ENCODE results near the gene PPP6R3. TPM values are rescaled to one million over a fixed set of nuclear protein-coding genes. Genes with fewer than 3 reads are reported as not detected.
"Not testable (repeated sequence)": the region's sequence is repeated elsewhere in the genome, so short reads cannot be mapped to it uniquely, and the experiment has no call there.

The PPP6R3 gene
- total RNA-seq, 4 donors from 2014 or later: 238 to 334 (median 268) TPM

- peak overlapping the region in 1 of 3 donors; percentile 49 for H3K27ac ChIP-seq
- TF ChIP-seq POLR2A (IDR thresholded peaks at IDR 0.05): no peak
- TF ChIP-seq, protein P1, sequence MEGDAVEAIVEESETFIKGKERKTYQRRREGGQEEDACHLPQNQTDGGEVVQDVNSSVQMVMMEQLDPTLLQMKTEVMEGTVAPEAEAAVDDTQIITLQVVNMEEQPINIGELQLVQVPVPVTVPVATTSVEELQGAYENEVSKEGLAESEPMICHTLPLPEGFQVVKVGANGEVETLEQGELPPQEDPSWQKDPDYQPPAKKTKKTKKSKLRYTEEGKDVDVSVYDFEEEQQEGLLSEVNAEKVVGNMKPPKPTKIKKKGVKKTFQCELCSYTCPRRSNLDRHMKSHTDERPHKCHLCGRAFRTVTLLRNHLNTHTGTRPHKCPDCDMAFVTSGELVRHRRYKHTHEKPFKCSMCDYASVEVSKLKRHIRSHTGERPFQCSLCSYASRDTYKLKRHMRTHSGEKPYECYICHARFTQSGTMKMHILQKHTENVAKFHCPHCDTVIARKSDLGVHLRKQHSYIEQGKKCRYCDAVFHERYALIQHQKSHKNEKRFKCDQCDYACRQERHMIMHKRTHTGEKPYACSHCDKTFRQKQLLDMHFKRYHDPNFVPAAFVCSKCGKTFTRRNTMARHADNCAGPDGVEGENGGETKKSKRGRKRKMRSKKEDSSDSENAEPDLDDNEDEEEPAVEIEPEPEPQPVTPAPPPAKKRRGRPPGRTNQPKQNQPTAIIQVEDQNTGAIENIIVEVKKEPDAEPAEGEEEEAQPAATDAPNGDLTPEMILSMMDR (IDR thresholded peaks at IDR 0.05): peak in 2 of 6 experiments; percentile 15 to 26
- intact Hi-C loops (cut with DNase I): no loop called here
- H3K4me3 ChIP-seq (replicated peaks in 1 of 3): no peak overlapping the region
- peaks cover 0 to 9% of the 10 kb centered on the region in 2 donors for H3K4me1 ChIP-seq
- no peaks in the 10 kb centered on the region for H3K9me3 ChIP-seq
- WGBS, 2 donors: 64 to 70% methylated on average over 1 of the region's 1 CpG
- DNase-seq: no peak
- no peaks in the 10 kb centered on the region for H3K27me3 ChIP-seq
- peaks cover 52 to 59% of the 10 kb centered on the region in 2 donors for H3K36me3 ChIP-seq
These were observed 150.0 kb downstream of the PPP6R3 start for GRCh38 chr11:68610452-68611116.

- intact Hi-C loops (cut with DNase I): no loop called here
- Histone ChIP-seq H3K27me3 (no peaks in the 10 kb centered on the region), H3K9me3 (no peaks in the 10 kb centered on the region), H3K27ac (no peak overlapping the region), H3K4me1 (no peaks in the 10 kb centered on the region), H3K36me3 (peaks cover 25 to 42% of the 10 kb centered on the region in 2 donors), H3K4me3 (replicated peaks in 1 of 3) (no peak overlapping the region)
- WGBS, 2 donors: 85 to 87% methylated on average over 6 of the region's 6 CpGs
- TF ChIP-seq, protein P1 (IDR thresholded peaks at IDR 0.05): no peak
- TF ChIP-seq POLR2A (IDR thresholded peaks at IDR 0.05): no peak
- no peak for DNase-seq
These were observed 155.1 kb downstream of the PPP6R3 start for GRCh38 chr11:68615657-68616056.

GRCh38 chr11:68617925-68618809 is 157.6 kb downstream of the PPP6R3 start:
- Histone ChIP-seq H3K4me1 (no peaks in the 10 kb centered on the region), H3K27ac (no peak overlapping the region), H3K9me3 (no peaks in the 10 kb centered on the region), H3K4me3 (replicated peaks in 1 of 3) (no peak overlapping the region), H3K27me3 (no peaks in the 10 kb centered on the region), H3K36me3 (peaks cover 8 to 22% of the 10 kb centered on the region in 2 donors)
- no peak for TF ChIP-seq POLR2A (IDR thresholded peaks at IDR 0.05)
- TF ChIP-seq, protein P1 (IDR thresholded peaks at IDR 0.05): no peak
- intact Hi-C loops (cut with DNase I): no loop called here
- 89 to 91% methylated on average over 23 of the region's 23 CpGs for WGBS, 2 donors
- DNase-seq: no peak

DNA sequence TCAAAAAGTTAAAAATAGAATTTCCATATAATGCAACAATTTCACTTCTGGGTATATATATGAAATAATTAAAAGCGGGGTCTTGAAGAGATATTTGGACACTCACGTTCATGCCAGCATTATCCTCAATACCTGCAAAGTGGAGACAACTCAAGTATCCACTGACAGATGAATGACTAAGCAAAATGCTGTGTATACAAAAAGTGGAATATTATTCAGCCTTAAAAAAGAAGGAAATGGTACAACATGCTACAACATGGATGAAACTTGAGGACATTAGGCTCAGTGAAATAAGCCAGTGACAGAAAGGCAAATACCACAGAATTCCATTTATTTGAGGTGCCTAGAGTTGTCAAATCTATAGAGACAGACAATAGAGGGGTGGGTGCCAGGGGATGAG is 161.3 kb downstream of the PPP6R3 start:
- Histone ChIP-seq H3K27ac (no peak overlapping the region), H3K9me3 (no peaks in the 10 kb centered on the region), H3K4me1 (no peaks in the 10 kb centered on the region), H3K36me3 (no peaks in the 10 kb centered on the region), H3K27me3 (no peaks in the 10 kb centered on the region), H3K4me3 (replicated peaks in 1 of 3) (no peak overlapping the region)
- no peak for DNase-seq
- TF ChIP-seq, protein P1 (IDR thresholded peaks at IDR 0.05): no peak
- TF ChIP-seq POLR2A (IDR thresholded peaks at IDR 0.05): no peak
- intact Hi-C loops (cut with DNase I): no loop called here
- WGBS, 2 donors: 91% methylated on average over 2 of the region's 2 CpGs

DNA sequence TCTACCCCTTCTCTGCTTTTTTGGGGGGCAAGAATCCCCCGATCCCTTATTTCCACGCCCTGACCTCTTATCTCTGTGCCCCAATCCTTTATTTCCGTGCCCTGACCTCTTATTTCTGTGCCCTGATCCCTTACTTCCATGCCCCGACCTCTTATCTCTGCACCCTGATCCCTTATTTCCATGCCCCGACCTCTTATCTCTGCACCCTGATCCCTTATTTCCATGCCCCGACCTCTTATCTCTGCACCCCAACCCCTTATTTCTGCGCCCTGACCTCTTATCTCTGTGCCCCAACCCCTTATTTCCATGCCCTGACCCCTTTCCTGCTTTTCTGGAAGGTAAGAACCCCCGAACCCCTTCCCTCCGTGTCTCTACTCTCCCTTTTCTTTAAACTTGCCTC is 163.2 kb downstream of the PPP6R3 start:
- H3K4me3 ChIP-seq (replicated peaks in 1 of 3); H3K4me1 ChIP-seq; H3K36me3 ChIP-seq; DNase-seq; H3K27me3 ChIP-seq; H3K9me3 ChIP-seq; intact Hi-C loops (cut with DNase I); H3K27ac ChIP-seq: not testable (repeated sequence)
- WGBS, 2 donors: 80 to 82% methylated on average over 9 of the region's 9 CpGs

GRCh38 chr11:68625069-68625468 is 164.5 kb downstream of the PPP6R3 start:
- H3K27me3 ChIP-seq; H3K36me3 ChIP-seq; H3K4me3 ChIP-seq (replicated peaks in 1 of 3); H3K9me3 ChIP-seq; H3K27ac ChIP-seq; DNase-seq; intact Hi-C loops (cut with DNase I); H3K4me1 ChIP-seq: not testable (repeated sequence)
- WGBS, 2 donors: 92 to 96% methylated on average over 4 of the region's 4 CpGs

DNA sequence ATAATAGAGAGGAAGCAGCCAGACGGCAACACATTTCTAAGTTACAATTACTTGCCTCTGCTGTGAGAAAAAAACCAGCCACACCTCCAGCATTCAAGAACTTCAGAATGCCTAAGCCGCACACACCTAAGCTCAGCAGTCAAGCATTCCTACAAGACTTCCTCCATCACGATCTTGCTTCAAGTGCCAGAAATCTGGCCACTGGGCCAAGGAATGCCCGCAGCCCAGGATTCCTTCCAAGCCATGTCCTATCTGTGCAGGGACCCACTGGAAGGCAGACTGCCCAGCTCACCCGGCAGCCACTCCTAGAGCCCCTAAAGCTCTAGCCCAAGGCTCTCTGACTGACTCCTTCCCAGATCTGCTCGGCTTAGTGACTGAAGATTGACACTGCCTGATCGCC is 165.7 kb downstream of the PPP6R3 start:
- H3K27me3 ChIP-seq; DNase-seq; H3K4me3 ChIP-seq (replicated peaks in 1 of 3); H3K36me3 ChIP-seq; H3K9me3 ChIP-seq; H3K27ac ChIP-seq; H3K4me1 ChIP-seq; intact Hi-C loops (cut with DNase I): not testable (repeated sequence)
- WGBS, 2 donors: 84 to 92% methylated on average over 7 of the region's 7 CpGs

GRCh38 chr11:68628837-68629236 is 168.3 kb downstream of the PPP6R3 start:
- H3K27ac ChIP-seq; intact Hi-C loops (cut with DNase I); DNase-seq; H3K27me3 ChIP-seq; H3K4me3 ChIP-seq (replicated peaks in 1 of 3); H3K4me1 ChIP-seq; H3K9me3 ChIP-seq; H3K36me3 ChIP-seq: not testable (repeated sequence)
- WGBS, 2 donors: 64 to 66% methylated on average over 4 of the region's 5 CpGs

All from thyroid gland (tissue), 4 donors.